ENCODE data around the gene KAT2A.

Gene KAT2A

DNA sequence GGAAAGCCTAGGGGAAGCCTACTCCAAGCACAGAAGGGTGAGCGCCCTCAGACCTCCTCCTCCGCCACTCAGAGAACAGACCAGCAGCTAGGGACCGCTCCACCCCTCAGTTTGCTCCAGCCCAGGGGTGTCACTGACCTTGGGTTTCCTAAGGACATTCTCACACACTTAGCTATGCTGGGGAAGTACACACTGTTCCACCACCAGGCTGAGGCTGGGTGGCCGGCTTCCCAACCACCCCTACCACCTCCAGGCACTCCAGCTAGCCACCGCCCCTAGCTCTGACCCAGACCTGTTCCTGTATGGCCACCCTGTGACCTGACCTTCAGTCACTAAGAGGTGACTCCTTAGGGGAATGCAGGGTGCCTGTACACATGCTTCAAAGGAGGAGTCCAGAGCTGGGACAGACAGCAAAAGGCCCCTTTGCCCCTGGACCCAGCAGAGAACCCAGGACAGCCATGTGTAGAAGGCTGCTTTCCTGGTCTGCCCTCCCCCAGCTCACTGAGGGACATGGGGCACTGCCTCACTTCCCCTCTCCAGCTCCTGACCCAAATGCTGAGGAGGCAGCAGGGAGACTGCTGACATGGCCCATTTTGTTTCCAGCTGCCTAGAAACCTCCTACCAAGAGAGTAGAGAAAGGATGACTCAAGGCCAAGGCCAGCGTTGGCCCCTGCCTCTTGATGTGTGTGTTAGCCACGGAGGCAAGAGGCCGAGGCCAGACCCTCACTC lies 8.1 kb upstream of the KAT2A start:
- Mint-ChIP-seq H3K4me1 (peaks cover 41 to 57% of the 10 kb centered on the region in 2 donors), H3K27me3 (no peaks in the 10 kb centered on the region)

DNA sequence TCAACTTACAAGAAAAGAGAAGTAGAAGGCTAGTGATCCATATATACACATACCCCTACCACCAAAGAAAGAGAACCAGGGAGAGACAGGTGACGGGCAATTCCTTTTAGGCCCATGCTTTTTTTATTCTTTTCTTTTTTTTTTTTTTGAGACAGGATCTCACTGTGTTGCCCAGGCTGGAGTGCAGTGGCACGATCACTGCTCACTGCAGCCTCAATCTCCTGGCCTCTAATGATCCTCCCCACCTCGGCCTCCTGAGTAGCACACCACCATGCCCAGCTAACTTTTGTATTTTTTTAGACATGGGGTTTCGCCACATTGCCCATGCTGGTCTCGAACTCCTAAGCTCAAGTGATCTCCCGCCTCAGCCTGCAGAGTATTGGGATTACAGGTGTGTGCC lies 6.2 kb upstream of the KAT2A start:
- Mint-ChIP-seq H3K27me3 (no peaks in the 10 kb centered on the region), H3K27ac (peak overlapping the region; percentile 83), H3K4me3 (no peak overlapping the region), H3K36me3 (peaks cover 52 to 67% of the 10 kb centered on the region in 2 donors), H3K9me3 (no peaks in the 10 kb centered on the region), H3K4me1 (peaks cover 26 to 40% of the 10 kb centered on the region in 2 donors)
- ATAC-seq (replicated peaks) (peak; percentile 20 to 33), DNase-seq (no peak)

More for the DNA sequence above, 8.1 kb upstream of the KAT2A start:
- ATAC-seq (replicated peaks) = no peak
- Mint-ChIP-seq H3K4me3 (no peak overlapping the region), H3K9me3 (no peaks in the 10 kb centered on the region), H3K36me3 (peaks cover 53 to 69% of the 10 kb centered on the region in 2 donors), H3K27ac (peak overlapping the region; percentile 65)
- DNase-seq = no peak

DNA sequence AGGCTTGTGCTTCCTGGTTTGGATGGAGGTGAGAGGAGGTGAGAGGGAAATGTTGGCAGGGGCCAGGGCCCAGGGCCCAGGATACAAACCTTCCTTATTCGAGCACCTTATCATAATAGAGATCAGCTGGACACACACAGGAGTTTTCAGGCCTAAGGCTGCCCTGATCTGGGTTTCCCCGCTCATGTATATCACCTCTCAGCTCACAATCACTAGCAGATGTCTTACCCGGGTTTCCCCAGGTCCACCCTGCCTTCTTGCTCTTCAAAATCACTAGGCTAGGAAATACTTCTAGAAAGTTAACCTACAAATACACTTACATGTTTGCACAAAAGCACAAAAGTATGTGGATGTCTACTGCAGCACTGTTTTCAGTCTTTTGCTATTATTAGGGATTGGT lies 5.7 kb upstream of the KAT2A start:
- H3K36me3 Mint-ChIP-seq = peaks cover 54 to 72% of the 10 kb centered on the region in 2 donors
- DNase-seq = no peak
- H3K27me3 Mint-ChIP-seq = no peaks in the 10 kb centered on the region
- no peak overlapping the region for H3K4me3 Mint-ChIP-seq
- no peaks in the 10 kb centered on the region for H3K9me3 Mint-ChIP-seq
- H3K27ac Mint-ChIP-seq = peak overlapping the region; percentile 83
- peaks cover 23 to 40% of the 10 kb centered on the region in 2 donors for H3K4me1 Mint-ChIP-seq
- peak; percentile 80 to 81 for ATAC-seq (replicated peaks)

DNA sequence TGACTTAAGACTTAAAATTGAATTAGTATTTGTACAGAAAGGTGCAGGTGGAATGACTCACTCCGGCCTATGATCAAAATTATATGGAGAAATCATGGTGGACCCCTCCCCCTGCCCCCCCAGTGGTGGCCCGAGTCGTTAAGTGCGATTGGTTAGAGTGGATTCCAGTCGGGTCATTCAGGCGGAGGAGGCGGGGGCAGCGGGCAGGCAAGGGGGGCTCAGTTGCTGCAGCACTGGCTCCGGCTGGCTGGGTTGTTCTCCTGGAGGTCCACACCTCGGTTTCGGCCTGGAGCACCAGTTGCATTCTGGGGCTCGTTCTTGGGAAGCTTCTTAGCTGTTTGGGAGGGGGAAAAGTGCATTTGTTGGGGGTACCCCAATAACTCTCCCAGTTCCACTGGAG lies 4.4 kb upstream of the KAT2A start:
- Mint-ChIP-seq H3K27me3 (no peaks in the 10 kb centered on the region), H3K9me3 (no peaks in the 10 kb centered on the region), H3K4me1 (peaks cover 20 to 34% of the 10 kb centered on the region in 2 donors), H3K4me3 (no peak overlapping the region), H3K36me3 (peaks cover 47 to 66% of the 10 kb centered on the region in 2 donors), H3K27ac (no peak overlapping the region)
- ATAC-seq (replicated peaks) (no peak), DNase-seq (no peak)

DNA sequence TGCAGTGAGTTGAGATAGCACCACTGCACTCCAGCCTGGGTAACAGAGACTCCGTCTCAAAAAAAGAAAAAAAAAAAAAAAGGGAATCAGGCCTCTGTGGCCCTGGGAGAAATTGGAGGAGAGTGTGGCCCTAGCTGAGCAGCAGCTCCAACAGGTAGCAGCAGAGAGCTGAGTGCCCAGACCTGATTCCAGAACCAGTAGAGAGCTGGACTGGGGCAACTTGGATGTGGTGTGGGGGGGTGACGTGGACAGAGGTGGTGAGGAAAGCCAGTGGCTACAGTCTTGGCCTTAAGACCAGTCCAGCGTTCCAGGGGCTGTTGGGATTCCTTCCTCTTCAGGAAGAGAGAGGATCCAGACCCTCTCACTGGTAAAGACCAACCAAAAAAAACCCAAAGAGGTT lies 3.1 kb upstream of the KAT2A start:
- H3K4me1 Mint-ChIP-seq = peaks cover 24 to 41% of the 10 kb centered on the region in 2 donors
- DNase-seq = no peak
- peaks cover 41 to 59% of the 10 kb centered on the region in 2 donors for H3K36me3 Mint-ChIP-seq
- H3K9me3 Mint-ChIP-seq = no peaks in the 10 kb centered on the region
- H3K27me3 Mint-ChIP-seq = no peaks in the 10 kb centered on the region
- no peak overlapping the region for H3K27ac Mint-ChIP-seq
- H3K4me3 Mint-ChIP-seq = no peak overlapping the region
- ATAC-seq (replicated peaks) = no peak

DNA sequence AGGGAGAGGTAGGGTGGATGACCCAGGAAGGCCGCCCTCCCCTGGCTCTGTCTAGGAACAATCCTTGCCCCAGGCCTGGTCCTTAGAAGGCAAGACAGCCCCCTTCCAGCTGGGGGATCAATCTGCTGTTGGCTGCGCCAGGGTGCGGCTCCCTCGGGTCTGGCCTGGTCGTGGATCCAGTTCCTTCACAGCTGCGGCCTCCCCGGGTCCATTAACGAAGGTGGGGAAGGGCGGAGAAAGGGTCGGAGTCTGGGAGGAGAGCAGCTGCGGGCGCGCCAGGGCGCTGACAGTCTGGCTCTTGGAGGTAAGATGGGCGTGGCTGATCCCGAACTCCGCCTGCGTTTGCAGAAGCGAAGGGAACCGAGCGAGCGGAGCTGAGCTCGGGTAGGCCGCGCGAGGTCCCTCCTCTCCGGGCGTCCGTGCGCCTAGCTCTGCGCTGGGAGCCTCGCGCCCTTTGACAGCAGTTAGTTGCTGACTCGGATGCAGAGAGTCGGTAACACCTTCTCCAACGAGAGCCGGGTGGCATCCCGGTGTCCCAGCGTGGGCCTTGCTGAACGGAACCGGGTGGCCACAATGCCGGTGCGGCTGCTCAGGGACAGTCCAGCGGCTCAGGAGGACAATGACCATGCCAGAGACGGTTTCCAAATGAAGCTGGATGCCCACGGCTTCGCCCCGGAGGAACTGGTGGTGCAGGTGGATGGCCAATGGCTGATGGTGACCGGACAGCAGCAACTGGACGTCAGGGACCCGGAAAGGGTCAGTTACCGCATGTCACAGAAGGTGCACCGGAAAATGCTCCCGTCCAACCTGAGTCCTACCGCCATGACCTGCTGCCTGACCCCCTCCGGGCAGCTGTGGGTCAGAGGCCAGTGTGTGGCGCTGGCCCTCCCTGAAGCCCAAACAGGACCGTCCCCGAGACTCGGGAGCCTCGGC lies 1.5 kb upstream of the KAT2A start, which contains the start of gene HSPB9:
Gene HSPB9, plus strand, starts transcription at position 434 of the 933 bp plus-strand sequence. Its CDS starts 47 bp downstream, at position 481.
- H3K4me1 Mint-ChIP-seq = peaks cover 27 to 46% of the 10 kb centered on the region in 2 donors
- H3K4me3 Mint-ChIP-seq = peak within 1 kb of the TSS; percentile 76 to 81
- H3K27ac Mint-ChIP-seq = peak within 1 kb of the TSS; percentile 77
- ATAC-seq (replicated peaks) = no peak
- DNase-seq = no peak
- peaks cover 39 to 61% of the 10 kb centered on the region in 2 donors for H3K36me3 Mint-ChIP-seq
- no peaks in the 10 kb centered on the region for H3K9me3 Mint-ChIP-seq
- H3K27me3 Mint-ChIP-seq = no peaks in the 10 kb centered on the region

DNA sequence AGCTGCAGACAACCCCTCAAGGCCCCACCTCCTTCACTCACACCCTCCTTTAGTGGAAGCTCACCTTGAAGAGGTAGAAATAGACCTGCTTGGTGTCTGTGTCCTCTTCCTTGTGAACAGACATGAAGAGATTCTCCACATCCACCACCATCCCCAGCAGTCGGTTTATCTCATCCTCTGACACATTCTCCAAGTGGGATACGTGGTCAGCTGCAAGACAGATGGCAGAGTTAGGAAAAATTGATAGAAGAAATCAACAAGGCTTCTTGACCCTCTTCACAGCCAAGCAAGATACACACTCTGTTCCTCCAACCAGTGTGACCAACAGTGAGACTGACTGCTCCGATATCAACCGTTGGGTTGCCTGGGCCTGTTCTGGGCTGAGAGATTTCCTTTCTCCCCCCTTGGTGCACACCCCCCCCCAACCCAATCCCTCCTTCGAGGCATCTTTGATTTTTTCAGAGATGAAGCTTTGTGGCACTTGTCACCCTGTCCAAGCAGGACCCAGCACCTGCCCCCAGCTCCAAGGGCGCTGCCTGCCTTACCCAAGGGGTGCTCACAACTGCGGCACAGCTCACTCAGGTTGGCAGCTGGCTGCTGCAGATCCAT lies 902 bp downstream of the KAT2A start:
- H3K4me1 Mint-ChIP-seq = peaks cover 37 to 56% of the 10 kb centered on the region in 2 donors
- DNase-seq (no peak), ATAC-seq (replicated peaks) (no peak)
- H3K27ac Mint-ChIP-seq = no peak overlapping the region
- H3K4me3 Mint-ChIP-seq = peak overlapping the region; percentile 67 to 76
- no peaks in the 10 kb centered on the region for H3K9me3 Mint-ChIP-seq
- H3K27me3 Mint-ChIP-seq = no peaks in the 10 kb centered on the region
- peaks cover 39 to 67% of the 10 kb centered on the region in 2 donors for H3K36me3 Mint-ChIP-seq

DNA sequence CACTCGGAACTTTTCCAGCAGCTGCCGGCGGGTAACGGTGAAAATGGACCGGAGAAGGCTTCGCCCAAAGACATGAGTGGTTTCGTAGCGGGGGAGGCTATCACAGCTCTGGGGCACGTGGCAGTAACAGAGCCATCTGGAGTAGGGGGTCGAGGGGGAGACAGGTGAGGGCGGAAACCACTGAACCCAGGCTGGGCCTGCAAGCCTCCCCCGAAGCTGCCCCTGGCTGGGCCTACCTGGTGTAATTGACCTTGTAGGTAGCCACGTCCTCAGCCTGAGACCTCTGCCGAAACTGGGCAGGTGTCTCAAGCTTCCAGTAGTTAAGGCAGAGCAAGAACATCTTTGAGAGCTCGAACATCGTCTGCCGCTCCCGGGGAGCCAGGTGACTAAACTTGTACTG lies 1.9 kb downstream of the KAT2A start:
- no peak overlapping the region for H3K27ac Mint-ChIP-seq
- peak overlapping the region in 1 of 2 donors; percentile 25 for H3K4me3 Mint-ChIP-seq
- ATAC-seq (replicated peaks) = no peak
- H3K4me1 Mint-ChIP-seq = peaks cover 36 to 56% of the 10 kb centered on the region in 2 donors
- no peak for DNase-seq
- H3K36me3 Mint-ChIP-seq = peaks cover 43 to 66% of the 10 kb centered on the region in 2 donors
- no peaks in the 10 kb centered on the region for H3K27me3 Mint-ChIP-seq
- H3K9me3 Mint-ChIP-seq = no peaks in the 10 kb centered on the region

DNA sequence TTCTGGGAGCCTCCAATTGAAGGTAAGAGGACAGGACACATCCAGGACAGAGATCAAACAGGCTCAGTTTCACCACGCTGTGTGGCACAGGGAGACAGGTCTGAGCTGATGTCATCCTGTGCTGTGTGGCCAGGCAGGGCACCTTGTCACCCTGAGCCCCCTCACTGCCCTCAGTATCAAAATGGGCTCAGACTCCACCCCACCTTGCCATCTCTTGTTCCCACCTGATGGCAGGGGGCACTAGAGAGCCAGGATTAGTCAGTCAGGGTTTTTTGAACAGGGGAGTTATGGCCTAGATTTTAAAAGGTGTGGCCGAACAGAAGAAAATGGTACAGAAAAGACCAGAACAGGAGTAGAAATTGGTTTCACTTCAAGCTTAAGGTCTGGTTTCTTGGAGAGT lies 2.6 kb downstream of the KAT2A start:
- Mint-ChIP-seq H3K27me3 (no peaks in the 10 kb centered on the region), H3K36me3 (peaks cover 49 to 70% of the 10 kb centered on the region in 2 donors), H3K9me3 (no peaks in the 10 kb centered on the region), H3K4me1 (peaks cover 36 to 58% of the 10 kb centered on the region in 2 donors), H3K27ac (no peak overlapping the region), H3K4me3 (no peak overlapping the region)
- DNase-seq (no peak), ATAC-seq (replicated peaks) (peak; percentile 33 to 40)

DNA sequence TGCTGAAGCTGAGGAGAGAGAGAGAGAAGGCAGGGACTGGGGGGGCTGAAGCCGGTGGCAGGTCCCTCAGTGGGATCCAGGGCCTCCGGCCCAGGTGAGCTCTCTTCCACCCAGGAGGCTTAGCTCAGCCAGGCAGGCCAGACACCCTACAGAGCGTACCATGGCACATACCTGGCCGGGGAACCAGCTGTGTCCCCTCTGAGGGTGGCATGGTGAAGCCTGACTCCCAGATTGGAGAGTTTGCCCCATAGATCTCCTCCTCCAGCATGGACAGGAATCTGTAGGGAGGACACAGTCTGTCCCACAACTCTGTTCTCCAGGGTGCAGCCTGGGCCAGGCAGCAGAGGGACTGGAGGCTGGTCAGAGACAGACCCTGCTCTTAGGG lies 3.0 kb downstream of the KAT2A start:
- Mint-ChIP-seq H3K4me1 (peaks cover 36 to 61% of the 10 kb centered on the region in 2 donors), H3K36me3 (peaks cover 49 to 70% of the 10 kb centered on the region in 2 donors), H3K27me3 (no peaks in the 10 kb centered on the region), H3K4me3 (no peak overlapping the region), H3K9me3 (no peaks in the 10 kb centered on the region), H3K27ac (no peak overlapping the region)
- no peak for ATAC-seq (replicated peaks)
- DNase-seq = no peak

DNA sequence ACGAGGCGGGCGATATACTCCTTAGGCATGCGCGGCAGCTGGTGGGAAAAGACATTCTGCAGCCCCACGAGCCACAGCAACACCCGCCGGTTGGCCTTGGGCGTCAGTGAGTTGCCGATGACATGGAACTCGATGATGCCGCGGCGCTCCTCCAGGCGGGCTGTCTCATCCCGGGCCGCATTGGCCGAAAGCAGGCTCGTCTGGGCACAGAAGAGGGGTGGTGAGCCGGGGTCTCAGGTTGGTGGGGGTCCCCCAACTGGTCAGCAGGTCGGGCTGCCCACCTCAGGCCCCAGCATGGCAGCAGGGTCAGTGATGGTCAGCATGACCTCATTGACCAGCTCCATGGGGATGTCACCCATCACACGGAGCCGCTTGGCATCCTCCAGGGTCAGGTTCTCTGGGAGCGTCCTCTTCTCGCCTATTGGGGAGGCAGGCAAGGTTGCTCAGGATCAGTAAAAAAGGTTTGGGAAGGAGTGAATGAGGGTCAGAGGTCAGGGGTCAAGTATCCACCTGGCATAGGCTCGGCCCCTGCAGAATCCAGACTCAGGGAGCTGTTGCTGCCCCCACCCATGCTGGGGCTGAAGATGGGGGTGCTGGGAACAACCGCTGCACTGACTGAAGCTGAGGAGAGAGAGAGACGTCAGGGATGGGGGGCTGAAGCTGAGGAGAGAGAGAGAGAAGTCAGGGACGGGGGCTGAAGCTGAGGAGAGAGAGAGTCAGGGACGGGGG lies 3.6 kb downstream of the KAT2A start:
- H3K36me3 Mint-ChIP-seq = peaks cover 47 to 67% of the 10 kb centered on the region in 2 donors
- no peak overlapping the region for H3K4me3 Mint-ChIP-seq
- H3K4me1 Mint-ChIP-seq = peaks cover 39 to 65% of the 10 kb centered on the region in 2 donors
- DNase-seq = no peak
- no peaks in the 10 kb centered on the region for H3K27me3 Mint-ChIP-seq
- no peaks in the 10 kb centered on the region for H3K9me3 Mint-ChIP-seq
- no peak for ATAC-seq (replicated peaks)
- H3K27ac Mint-ChIP-seq = peak overlapping the region; percentile 43

DNA sequence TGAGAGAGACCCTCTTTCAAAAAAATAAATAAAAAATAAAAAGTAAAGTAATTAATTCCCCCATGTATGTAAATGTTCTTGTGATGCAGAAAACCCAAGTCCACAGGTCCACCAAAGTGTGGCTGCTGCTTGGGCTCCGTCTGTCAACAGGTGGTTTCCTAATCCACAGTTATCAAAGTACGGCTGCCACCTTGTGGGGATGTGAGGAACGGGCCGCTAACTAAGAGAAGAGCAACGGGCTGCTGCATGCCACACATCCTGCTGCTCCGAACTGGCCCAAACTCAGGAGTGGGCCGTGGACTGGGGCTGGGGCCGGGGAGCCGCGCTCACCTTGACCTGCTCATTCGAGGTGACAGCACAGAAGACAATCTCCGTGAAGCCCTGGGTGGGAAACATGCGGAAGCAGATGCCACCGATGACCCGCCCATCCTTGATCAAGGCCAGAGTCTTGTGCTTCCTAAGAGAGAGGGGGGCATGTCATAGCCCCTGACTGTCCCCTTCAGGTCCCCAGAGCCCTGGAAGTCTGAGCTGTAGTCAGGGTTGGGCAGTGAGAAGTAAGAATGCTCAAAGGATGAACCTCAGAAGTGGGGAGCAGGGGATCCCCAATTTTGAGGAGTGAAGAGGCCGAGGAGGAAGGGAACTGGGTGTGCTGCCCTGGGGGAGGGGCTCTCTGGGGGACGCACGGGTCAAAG lies 4.3 kb downstream of the KAT2A start:
- ATAC-seq (replicated peaks) = peak; percentile 40 to 50
- no peaks in the 10 kb centered on the region for H3K27me3 Mint-ChIP-seq
- no peak overlapping the region for H3K4me3 Mint-ChIP-seq
- peaks cover 42 to 65% of the 10 kb centered on the region in 2 donors for H3K4me1 Mint-ChIP-seq
- peak overlapping the region; percentile 43 for H3K27ac Mint-ChIP-seq
- DNase-seq = peak; percentile 73
- H3K9me3 Mint-ChIP-seq = no peaks in the 10 kb centered on the region
- peaks cover 44 to 60% of the 10 kb centered on the region in 2 donors for H3K36me3 Mint-ChIP-seq

DNA sequence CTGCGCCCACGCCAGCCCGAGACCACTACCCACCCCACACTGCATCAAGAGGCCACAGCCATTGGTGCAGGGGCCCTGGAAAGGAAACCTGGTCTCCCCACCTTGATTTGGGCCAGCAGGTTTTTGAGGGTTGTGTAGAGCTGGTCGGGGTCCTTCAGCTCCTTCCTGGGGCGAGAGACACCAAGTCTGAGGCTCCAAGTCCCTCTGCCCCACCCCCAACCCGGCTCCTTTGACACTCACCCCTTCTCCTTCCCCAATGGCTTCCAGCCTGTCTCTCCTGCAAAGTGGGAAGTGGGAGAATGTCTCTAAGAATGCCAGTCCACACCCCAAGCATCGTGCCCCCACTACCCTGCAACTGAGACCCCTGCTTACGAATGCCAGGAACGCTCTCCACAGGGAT lies 7.0 kb downstream of the KAT2A start:
- no peaks in the 10 kb centered on the region for H3K27me3 Mint-ChIP-seq
- H3K9me3 Mint-ChIP-seq = no peaks in the 10 kb centered on the region
- ATAC-seq (replicated peaks) = no peak
- H3K4me1 Mint-ChIP-seq = peaks cover 40 to 58% of the 10 kb centered on the region in 2 donors
- DNase-seq = no peak
- H3K36me3 Mint-ChIP-seq = peaks cover 46 to 67% of the 10 kb centered on the region in 2 donors
- no peak overlapping the region for H3K4me3 Mint-ChIP-seq
- H3K27ac Mint-ChIP-seq = peak overlapping the region; percentile 88
